ENCODE results near the gene DMKN.

Gene DMKN

GRCh38 chr19:35521124-35521743 lies 7.8 kb upstream of the DMKN start:
- H3K27ac ChIP-seq (ENCODE audit: low read length), result no peak overlapping the region
- no peaks in the 10 kb centered on the region for H3K79me2 ChIP-seq (ENCODE audit: low read length)
- H3K27me3 ChIP-seq (ENCODE audit: low read depth, low read length), result peaks cover 3% of the 10 kb centered on the region
- no peak overlapping the region for H3K9ac ChIP-seq (ENCODE audit: low read length)
- H2AFZ ChIP-seq (ENCODE audit: low read depth, low read length), result no peak overlapping the region
- H3K9me3 ChIP-seq (ENCODE audit: insufficient read depth, low read length), result no peaks in the 10 kb centered on the region
- no peaks in the 10 kb centered on the region for H4K20me1 ChIP-seq (ENCODE audit: insufficient read depth, low read length)
- TF ChIP-seq CTCF (IDR thresholded peaks at IDR 0.05; ENCODE audit: low read depth, low read length), result no peak
- no peak for TF ChIP-seq EZH2phosphoT487 (IDR thresholded peaks at IDR 0.05; ENCODE audit: low read depth)
- H3K4me2 ChIP-seq (ENCODE audit: low read length), result no peak overlapping the region
- no peaks in the 10 kb centered on the region for H3K36me3 ChIP-seq (replicated peaks; ENCODE audit: low read depth, low read length)
- H3K4me3 ChIP-seq (ENCODE audit: low read length), result no peak overlapping the region
- no peaks in the 10 kb centered on the region for H3K4me1 ChIP-seq (ENCODE audit: low read length)

GRCh38 chr19:35519291-35519690 lies 5.8 kb upstream of the DMKN start:
- no peaks in the 10 kb centered on the region for H3K79me2 ChIP-seq (ENCODE audit: low read length)
- no peak overlapping the region for H2AFZ ChIP-seq (ENCODE audit: low read depth, low read length)
- H4K20me1 ChIP-seq (ENCODE audit: insufficient read depth, low read length), result no peaks in the 10 kb centered on the region
- no peak overlapping the region for H3K4me3 ChIP-seq (ENCODE audit: low read length)
- no peak overlapping the region for H3K4me2 ChIP-seq (ENCODE audit: low read length)
- no peaks in the 10 kb centered on the region for H3K36me3 ChIP-seq (replicated peaks; ENCODE audit: low read depth, low read length)
- no peak overlapping the region for H3K9ac ChIP-seq (ENCODE audit: low read length)
- TF ChIP-seq CTCF (IDR thresholded peaks at IDR 0.05; ENCODE audit: low read depth, low read length) (no peak), EZH2phosphoT487 (IDR thresholded peaks at IDR 0.05; ENCODE audit: low read depth) (no peak)
- no peaks in the 10 kb centered on the region for H3K9me3 ChIP-seq (ENCODE audit: insufficient read depth, low read length)
- H3K4me1 ChIP-seq (ENCODE audit: low read length), result no peaks in the 10 kb centered on the region
- H3K27ac ChIP-seq (ENCODE audit: low read length), result no peak overlapping the region
- peaks cover 3% of the 10 kb centered on the region for H3K27me3 ChIP-seq (ENCODE audit: low read depth, low read length)

GRCh38 chr19:35518313-35518712 lies 4.9 kb upstream of the DMKN start:
- no peak overlapping the region for H3K4me3 ChIP-seq (ENCODE audit: low read length)
- H3K79me2 ChIP-seq (ENCODE audit: low read length), result no peaks in the 10 kb centered on the region
- no peaks in the 10 kb centered on the region for H3K4me1 ChIP-seq (ENCODE audit: low read length)
- no peak overlapping the region for H2AFZ ChIP-seq (ENCODE audit: low read depth, low read length)
- peaks cover 6% of the 10 kb centered on the region for H3K27me3 ChIP-seq (ENCODE audit: low read depth, low read length)
- no peaks in the 10 kb centered on the region for H4K20me1 ChIP-seq (ENCODE audit: insufficient read depth, low read length)
- no peak overlapping the region for H3K4me2 ChIP-seq (ENCODE audit: low read length)
- TF ChIP-seq EZH2phosphoT487 (IDR thresholded peaks at IDR 0.05; ENCODE audit: low read depth) (no peak), CTCF (IDR thresholded peaks at IDR 0.05; ENCODE audit: low read depth, low read length) (no peak)
- H3K27ac ChIP-seq (ENCODE audit: low read length), result no peak overlapping the region
- H3K9ac ChIP-seq (ENCODE audit: low read length), result no peak overlapping the region
- no peaks in the 10 kb centered on the region for H3K36me3 ChIP-seq (replicated peaks; ENCODE audit: low read depth, low read length)
- H3K9me3 ChIP-seq (ENCODE audit: insufficient read depth, low read length), result no peaks in the 10 kb centered on the region

GRCh38 chr19:35517342-35517741 lies 3.9 kb upstream of the DMKN start:
- Histone ChIP-seq H3K4me1 (ENCODE audit: low read length) (no peaks in the 10 kb centered on the region), H3K27me3 (ENCODE audit: low read depth, low read length) (peaks cover 15% of the 10 kb centered on the region), H3K4me2 (ENCODE audit: low read length) (no peak overlapping the region), H3K36me3 (replicated peaks; ENCODE audit: low read depth, low read length) (no peaks in the 10 kb centered on the region), H3K79me2 (ENCODE audit: low read length) (no peaks in the 10 kb centered on the region), H3K4me3 (ENCODE audit: low read length) (no peak overlapping the region), H3K27ac (ENCODE audit: low read length) (no peak overlapping the region), H3K9me3 (ENCODE audit: insufficient read depth, low read length) (no peaks in the 10 kb centered on the region), H4K20me1 (ENCODE audit: insufficient read depth, low read length) (no peaks in the 10 kb centered on the region), H3K9ac (ENCODE audit: low read length) (no peak overlapping the region), H2AFZ (ENCODE audit: low read depth, low read length) (no peak overlapping the region)
- TF ChIP-seq CTCF (IDR thresholded peaks at IDR 0.05; ENCODE audit: low read depth, low read length) (no peak), EZH2phosphoT487 (IDR thresholded peaks at IDR 0.05; ENCODE audit: low read depth) (no peak)

Measured in OCI-LY3 (cell line).